WTC11 (cell line): ENCODE results near the gene RFTN1.

Experiments
- ELF4 ChIP-seq: sonication (generic); formaldehyde crosslinking; IDR thresholded peaks from 2 replicates; pipeline ENCODE4 v1.8.1; 2022; ENCODE audit warnings: low read depth, mild to moderate bottlenecking, moderate library complexity, missing genetic modification reagents
- ETV6 ChIP-seq: sonication (generic); formaldehyde crosslinking; IDR thresholded peaks from 2 replicates; pipeline ENCODE4 v1.8.1; 2022; ENCODE audit warnings: mild to moderate bottlenecking, missing genetic modification reagents
- FOXP1 ChIP-seq: sonication (generic); formaldehyde crosslinking; IDR thresholded peaks from 2 replicates; pipeline ENCODE4 v1.8.0; 2022; ENCODE audit warnings: missing genetic modification reagents, mild to moderate bottlenecking, moderate library complexity, borderline replicate concordance
- SP1 ChIP-seq: sonication (generic); formaldehyde crosslinking; conservative IDR thresholded peaks from 2 replicates; pipeline ENCODE4 v1.8.1; 2022; ENCODE audit warnings: missing genetic modification reagents
- TF ChIP-seq, protein P1 (sequence below): sonication (generic); formaldehyde crosslinking; IDR thresholded peaks from 2 replicates; pipeline ENCODE4 v1.8.1; 2022; ENCODE audit warnings: low read depth, missing genetic modification reagents, borderline replicate concordance
- TF ChIP-seq, protein P2 (sequence below): fragments of 200-600 bp; IDR thresholded peaks from 2 replicates; pipeline ENCODE4 v1.8.0; 2022; ENCODE audit warnings: antibody characterized with exemption
- TF ChIP-seq, protein P3 (sequence below): sonication (generic); formaldehyde crosslinking; IDR thresholded peaks from 2 replicates; pipeline ENCODE4 v1.8.0; 2022; ENCODE audit warnings: mild to moderate bottlenecking, missing genetic modification reagents
- TF ChIP-seq, protein P4 (sequence below): sonication (generic); formaldehyde crosslinking; IDR thresholded peaks from 2 replicates; pipeline ENCODE4 v1.8.1; 2023; ENCODE audit warnings: mild to moderate bottlenecking, missing genetic modification reagents

DNA sequence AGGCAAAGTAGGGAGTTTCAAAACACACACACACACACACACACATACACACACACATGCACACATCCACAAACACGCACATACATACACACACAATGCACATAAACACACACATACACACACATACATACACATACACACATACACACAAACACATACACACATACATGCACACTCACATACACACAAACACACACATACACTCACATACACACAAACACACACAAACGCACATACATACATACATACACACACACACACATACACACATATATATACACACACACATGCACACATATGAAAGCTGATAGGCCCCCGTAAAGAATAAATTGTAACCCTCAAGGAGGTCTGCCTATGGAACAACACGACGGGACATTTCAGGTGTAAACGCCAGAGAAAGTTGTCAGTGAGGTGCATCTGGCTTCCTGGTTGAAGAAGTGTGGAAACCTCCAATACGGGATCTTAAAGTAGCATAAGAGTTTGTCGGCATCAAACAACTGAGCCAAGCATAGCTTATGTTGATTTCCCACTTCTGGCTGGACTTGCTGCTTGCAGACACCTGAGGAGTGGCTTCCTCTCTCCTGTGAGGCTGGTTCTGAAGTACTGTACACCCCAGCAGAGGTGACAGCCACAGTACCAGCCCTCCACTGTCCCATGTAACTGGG, 5.8 kb downstream of the RFTN1 start:
- no peak for TF ChIP-seq SP1 (CRISPR knock-in tag)
- TF ChIP-seq, protein P1, sequence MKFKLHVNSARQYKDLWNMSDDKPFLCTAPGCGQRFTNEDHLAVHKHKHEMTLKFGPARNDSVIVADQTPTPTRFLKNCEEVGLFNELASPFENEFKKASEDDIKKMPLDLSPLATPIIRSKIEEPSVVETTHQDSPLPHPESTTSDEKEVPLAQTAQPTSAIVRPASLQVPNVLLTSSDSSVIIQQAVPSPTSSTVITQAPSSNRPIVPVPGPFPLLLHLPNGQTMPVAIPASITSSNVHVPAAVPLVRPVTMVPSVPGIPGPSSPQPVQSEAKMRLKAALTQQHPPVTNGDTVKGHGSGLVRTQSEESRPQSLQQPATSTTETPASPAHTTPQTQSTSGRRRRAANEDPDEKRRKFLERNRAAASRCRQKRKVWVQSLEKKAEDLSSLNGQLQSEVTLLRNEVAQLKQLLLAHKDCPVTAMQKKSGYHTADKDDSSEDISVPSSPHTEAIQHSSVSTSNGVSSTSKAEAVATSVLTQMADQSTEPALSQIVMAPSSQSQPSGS (CRISPR knock-in tag) = no peak
- TF ChIP-seq, protein P2, sequence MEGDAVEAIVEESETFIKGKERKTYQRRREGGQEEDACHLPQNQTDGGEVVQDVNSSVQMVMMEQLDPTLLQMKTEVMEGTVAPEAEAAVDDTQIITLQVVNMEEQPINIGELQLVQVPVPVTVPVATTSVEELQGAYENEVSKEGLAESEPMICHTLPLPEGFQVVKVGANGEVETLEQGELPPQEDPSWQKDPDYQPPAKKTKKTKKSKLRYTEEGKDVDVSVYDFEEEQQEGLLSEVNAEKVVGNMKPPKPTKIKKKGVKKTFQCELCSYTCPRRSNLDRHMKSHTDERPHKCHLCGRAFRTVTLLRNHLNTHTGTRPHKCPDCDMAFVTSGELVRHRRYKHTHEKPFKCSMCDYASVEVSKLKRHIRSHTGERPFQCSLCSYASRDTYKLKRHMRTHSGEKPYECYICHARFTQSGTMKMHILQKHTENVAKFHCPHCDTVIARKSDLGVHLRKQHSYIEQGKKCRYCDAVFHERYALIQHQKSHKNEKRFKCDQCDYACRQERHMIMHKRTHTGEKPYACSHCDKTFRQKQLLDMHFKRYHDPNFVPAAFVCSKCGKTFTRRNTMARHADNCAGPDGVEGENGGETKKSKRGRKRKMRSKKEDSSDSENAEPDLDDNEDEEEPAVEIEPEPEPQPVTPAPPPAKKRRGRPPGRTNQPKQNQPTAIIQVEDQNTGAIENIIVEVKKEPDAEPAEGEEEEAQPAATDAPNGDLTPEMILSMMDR = no peak
- TF ChIP-seq ETV6 (CRISPR knock-in tag) = no peak
- no peak for TF ChIP-seq ELF4
- TF ChIP-seq, protein P3, sequence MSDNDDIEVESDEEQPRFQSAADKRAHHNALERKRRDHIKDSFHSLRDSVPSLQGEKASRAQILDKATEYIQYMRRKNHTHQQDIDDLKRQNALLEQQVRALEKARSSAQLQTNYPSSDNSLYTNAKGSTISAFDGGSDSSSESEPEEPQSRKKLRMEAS (CRISPR knock-in tag) = no peak
- TF ChIP-seq FOXP1 (CRISPR knock-in tag) = no peak
- TF ChIP-seq, protein P4, sequence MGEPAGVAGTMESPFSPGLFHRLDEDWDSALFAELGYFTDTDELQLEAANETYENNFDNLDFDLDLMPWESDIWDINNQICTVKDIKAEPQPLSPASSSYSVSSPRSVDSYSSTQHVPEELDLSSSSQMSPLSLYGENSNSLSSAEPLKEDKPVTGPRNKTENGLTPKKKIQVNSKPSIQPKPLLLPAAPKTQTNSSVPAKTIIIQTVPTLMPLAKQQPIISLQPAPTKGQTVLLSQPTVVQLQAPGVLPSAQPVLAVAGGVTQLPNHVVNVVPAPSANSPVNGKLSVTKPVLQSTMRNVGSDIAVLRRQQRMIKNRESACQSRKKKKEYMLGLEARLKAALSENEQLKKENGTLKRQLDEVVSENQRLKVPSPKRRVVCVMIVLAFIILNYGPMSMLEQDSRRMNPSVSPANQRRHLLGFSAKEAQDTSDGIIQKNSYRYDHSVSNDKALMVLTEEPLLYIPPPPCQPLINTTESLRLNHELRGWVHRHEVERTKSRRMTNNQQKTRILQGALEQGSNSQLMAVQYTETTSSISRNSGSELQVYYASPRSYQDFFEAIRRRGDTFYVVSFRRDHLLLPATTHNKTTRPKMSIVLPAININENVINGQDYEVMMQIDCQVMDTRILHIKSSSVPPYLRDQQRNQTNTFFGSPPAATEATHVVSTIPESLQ (CRISPR knock-in tag) = no peak
